ENCODE measurements around the gene ZCCHC3.

The ZCCHC3 gene

DNA sequence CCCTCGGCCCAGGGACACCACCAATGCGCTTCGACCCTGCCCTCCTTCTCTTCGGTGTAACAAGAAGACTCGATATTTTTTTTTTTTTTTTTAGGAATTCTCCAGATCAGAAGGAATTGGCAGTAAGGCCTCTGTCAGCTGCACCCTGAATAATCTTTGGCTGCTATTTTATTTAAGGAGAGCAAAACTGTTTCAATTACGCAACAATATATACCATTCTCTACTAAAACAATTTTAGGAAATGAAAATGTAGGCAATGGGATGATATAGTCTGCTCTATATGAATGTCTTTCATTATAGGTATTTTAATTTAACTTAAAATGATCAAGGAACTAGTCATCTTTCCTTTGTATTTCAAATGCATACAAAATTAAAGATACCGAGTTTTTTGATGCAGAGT is 13.3 kb downstream of the ZCCHC3 start:
- no peaks in the 10 kb centered on the region for H3K36me3 ChIP-seq (ENCODE audit: control insufficient read depth in 5 of 5, insufficient read depth in 5 of 5, low read length in 5 of 5)
- no peaks in the 10 kb centered on the region for H3K9me3 ChIP-seq (ENCODE audit: control insufficient read depth in 5 of 5, low read length in 5 of 5)
- peaks cover 0 to 18% (median 15%) of the 10 kb centered on the region in 5 donors for H3K4me1 ChIP-seq (ENCODE audit: control insufficient read depth in 5 of 5, insufficient read depth in 5 of 5, low read length in 5 of 5)
- H3K9ac ChIP-seq (ENCODE audit: low read length in 5 of 5), result peak overlapping the region in 1 of 5 donors; percentile 4
- H3K4me3 ChIP-seq (ENCODE audit: low read depth in 1 of 5, low read length in 5 of 5), result peak overlapping the region in 3 of 5 donors; percentile 40 to 64 (median 54)
- no peak overlapping the region for H3K27ac ChIP-seq (ENCODE audit: low read depth, low read length)
- no peaks in the 10 kb centered on the region for H3K27me3 ChIP-seq (ENCODE audit: control insufficient read depth in 5 of 5, insufficient read depth in 4 of 5, low read length in 5 of 5)

DNA sequence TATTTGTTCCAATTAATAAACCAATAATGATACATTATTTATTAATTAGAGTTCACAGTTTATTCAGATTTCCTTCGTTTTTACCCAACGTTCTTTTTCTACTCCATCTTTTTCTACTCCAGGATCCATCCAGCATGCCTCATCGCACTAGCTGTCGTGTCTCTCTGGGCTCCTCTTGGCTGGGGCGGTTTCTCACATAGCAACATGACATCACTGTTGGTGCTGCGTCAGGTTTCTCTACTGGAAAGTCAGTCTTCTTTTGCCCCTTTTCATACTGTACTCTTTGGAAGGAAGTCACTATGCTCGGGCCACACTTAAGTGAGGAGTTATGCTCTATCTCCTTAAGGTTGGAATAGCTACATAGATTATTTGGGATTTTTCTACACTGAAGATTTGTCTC is 14.2 kb downstream of the ZCCHC3 start:
- Histone ChIP-seq H3K9ac (ENCODE audit: low read length in 5 of 5) (no peak overlapping the region), H3K4me3 (ENCODE audit: low read depth in 1 of 5, low read length in 5 of 5) (no peak overlapping the region), H3K27ac (ENCODE audit: low read depth, low read length) (no peak overlapping the region), H3K27me3 (ENCODE audit: control insufficient read depth in 5 of 5, insufficient read depth in 4 of 5, low read length in 5 of 5) (no peaks in the 10 kb centered on the region), H3K9me3 (ENCODE audit: control insufficient read depth in 5 of 5, low read length in 5 of 5) (no peaks in the 10 kb centered on the region), H3K4me1 (ENCODE audit: control insufficient read depth in 5 of 5, insufficient read depth in 5 of 5, low read length in 5 of 5) (peaks cover 0 to 18% (median 15%) of the 10 kb centered on the region in 5 donors), H3K36me3 (ENCODE audit: control insufficient read depth in 5 of 5, insufficient read depth in 5 of 5, low read length in 5 of 5) (no peaks in the 10 kb centered on the region)

GRCh38 chr20:312067-312466 is 14.7 kb downstream of the ZCCHC3 start:
- Histone ChIP-seq H3K9ac (ENCODE audit: low read length in 5 of 5) (no peak overlapping the region), H3K27ac (ENCODE audit: low read depth, low read length) (no peak overlapping the region), H3K27me3 (ENCODE audit: control insufficient read depth in 5 of 5, insufficient read depth in 4 of 5, low read length in 5 of 5) (no peaks in the 10 kb centered on the region), H3K4me3 (ENCODE audit: low read depth in 1 of 5, low read length in 5 of 5) (no peak overlapping the region), H3K9me3 (ENCODE audit: control insufficient read depth in 5 of 5, low read length in 5 of 5) (no peaks in the 10 kb centered on the region), H3K36me3 (ENCODE audit: control insufficient read depth in 5 of 5, insufficient read depth in 5 of 5, low read length in 5 of 5) (peaks cover 0 to 1% (median 0%) of the 10 kb centered on the region in 5 donors), H3K4me1 (ENCODE audit: control insufficient read depth in 5 of 5, insufficient read depth in 5 of 5, low read length in 5 of 5) (peaks cover 0 to 18% (median 15%) of the 10 kb centered on the region in 5 donors)

- no peak overlapping the region for H3K9ac ChIP-seq (ENCODE audit: low read length in 5 of 5)
- no peak overlapping the region for H3K4me3 ChIP-seq (ENCODE audit: low read depth in 1 of 5, low read length in 5 of 5)
- no peak overlapping the region for H3K27ac ChIP-seq (ENCODE audit: low read depth, low read length)
- no peaks in the 10 kb centered on the region for H3K27me3 ChIP-seq (ENCODE audit: control insufficient read depth in 5 of 5, insufficient read depth in 4 of 5, low read length in 5 of 5)
- H3K36me3 ChIP-seq (ENCODE audit: control insufficient read depth in 5 of 5, insufficient read depth in 5 of 5, low read length in 5 of 5), result peaks cover 0 to 3% (median 0%) of the 10 kb centered on the region in 5 donors
- peaks cover 0 to 18% (median 15%) of the 10 kb centered on the region in 5 donors for H3K4me1 ChIP-seq (ENCODE audit: control insufficient read depth in 5 of 5, insufficient read depth in 5 of 5, low read length in 5 of 5)
- no peaks in the 10 kb centered on the region for H3K9me3 ChIP-seq (ENCODE audit: control insufficient read depth in 5 of 5, low read length in 5 of 5)
Measured at GRCh38 chr20:312866-313265, 15.5 kb downstream of the ZCCHC3 start.

DNA sequence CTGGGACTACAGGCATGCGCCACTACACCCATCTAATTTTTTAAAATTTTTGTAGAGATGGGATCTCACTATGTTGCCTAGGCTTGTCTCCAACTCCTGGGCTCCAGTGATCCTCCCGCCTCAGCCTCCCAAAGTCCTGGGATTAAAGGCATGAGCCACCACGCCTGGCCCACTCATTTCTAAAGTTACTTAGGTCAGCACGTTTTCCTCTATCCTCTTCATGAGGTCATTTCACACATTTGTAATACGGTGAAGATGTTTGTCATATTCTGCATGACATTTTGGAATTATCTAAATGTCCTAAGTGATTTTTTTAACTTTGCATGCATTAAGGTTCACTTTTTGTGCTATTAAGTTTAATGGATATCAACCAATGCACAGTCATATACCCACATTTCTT is 16.0 kb downstream of the ZCCHC3 start:
- peaks cover 0 to 18% (median 15%) of the 10 kb centered on the region in 5 donors for H3K4me1 ChIP-seq (ENCODE audit: control insufficient read depth in 5 of 5, insufficient read depth in 5 of 5, low read length in 5 of 5)
- no peaks in the 10 kb centered on the region for H3K9me3 ChIP-seq (ENCODE audit: control insufficient read depth in 5 of 5, low read length in 5 of 5)
- H3K36me3 ChIP-seq (ENCODE audit: control insufficient read depth in 5 of 5, insufficient read depth in 5 of 5, low read length in 5 of 5), result peaks cover 0 to 3% (median 0%) of the 10 kb centered on the region in 5 donors
- H3K27me3 ChIP-seq (ENCODE audit: control insufficient read depth in 5 of 5, insufficient read depth in 4 of 5, low read length in 5 of 5), result no peaks in the 10 kb centered on the region
- no peak overlapping the region for H3K27ac ChIP-seq (ENCODE audit: low read depth, low read length)
- H3K4me3 ChIP-seq (ENCODE audit: low read depth in 1 of 5, low read length in 5 of 5), result no peak overlapping the region
- no peak overlapping the region for H3K9ac ChIP-seq (ENCODE audit: low read length in 5 of 5)

DNA sequence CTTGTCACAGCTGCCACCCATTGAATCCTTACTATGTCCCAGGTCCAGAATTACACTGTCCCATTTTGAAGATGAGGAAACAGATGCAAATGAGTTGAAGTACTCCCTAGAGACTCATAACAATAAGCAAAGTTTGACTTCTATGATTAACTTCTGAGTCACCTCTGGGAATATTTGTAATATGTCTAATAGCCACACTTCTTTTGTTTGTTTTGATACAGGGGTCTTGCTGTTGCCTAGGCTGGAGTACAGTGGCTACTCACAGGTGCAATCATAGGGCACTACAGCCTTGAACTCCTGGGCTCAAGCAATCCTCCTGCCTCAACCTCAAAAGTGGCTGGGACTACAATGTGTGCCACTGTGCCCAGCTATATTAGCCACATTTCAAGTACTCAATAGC is 16.6 kb downstream of the ZCCHC3 start:
- no peaks in the 10 kb centered on the region for H3K27me3 ChIP-seq (ENCODE audit: control insufficient read depth in 5 of 5, insufficient read depth in 4 of 5, low read length in 5 of 5)
- no peaks in the 10 kb centered on the region for H3K9me3 ChIP-seq (ENCODE audit: control insufficient read depth in 5 of 5, low read length in 5 of 5)
- H3K4me1 ChIP-seq (ENCODE audit: control insufficient read depth in 5 of 5, insufficient read depth in 5 of 5, low read length in 5 of 5), result peaks cover 0 to 18% (median 15%) of the 10 kb centered on the region in 5 donors
- H3K4me3 ChIP-seq (ENCODE audit: low read depth in 1 of 5, low read length in 5 of 5), result no peak overlapping the region
- peaks cover 0 to 3% (median 0%) of the 10 kb centered on the region in 5 donors for H3K36me3 ChIP-seq (ENCODE audit: control insufficient read depth in 5 of 5, insufficient read depth in 5 of 5, low read length in 5 of 5)
- H3K27ac ChIP-seq (ENCODE audit: low read depth, low read length), result no peak overlapping the region
- no peak overlapping the region for H3K9ac ChIP-seq (ENCODE audit: low read length in 5 of 5)

DNA sequence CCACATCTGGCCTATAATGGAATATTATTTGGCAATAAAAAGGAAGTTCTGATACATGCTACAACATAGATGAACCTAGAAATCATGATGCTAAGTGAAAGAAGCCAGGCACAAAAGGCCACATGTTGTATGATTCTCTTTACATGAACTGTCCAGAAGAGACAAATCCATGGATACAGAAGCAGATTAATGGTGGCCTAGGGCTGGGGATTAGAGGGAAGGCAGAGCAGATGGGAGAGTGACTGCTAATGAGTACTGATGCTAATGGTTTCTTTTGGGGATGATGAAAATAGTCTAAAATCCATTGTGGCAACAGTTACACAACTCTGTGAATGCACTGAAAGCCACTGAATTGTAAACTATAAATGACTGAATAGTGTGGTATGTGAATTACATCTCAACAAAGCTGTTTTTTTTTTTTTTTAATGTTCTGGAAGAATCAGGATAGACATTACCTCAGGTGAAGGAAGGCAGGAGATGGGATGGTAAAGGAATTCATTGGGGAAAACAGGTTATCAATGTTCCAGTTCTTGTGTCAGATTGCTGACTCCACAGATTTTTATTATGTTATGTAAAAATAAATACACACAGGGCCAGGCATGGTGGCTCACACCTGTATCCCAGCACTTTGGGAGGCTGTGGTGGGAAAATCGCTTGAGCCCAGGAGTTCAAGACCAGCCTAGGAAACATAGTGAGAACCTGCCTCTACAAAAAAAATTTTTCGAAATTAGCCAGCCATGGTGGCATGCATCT is 19.1 kb downstream of the ZCCHC3 start:
- H3K4me1 ChIP-seq (ENCODE audit: control insufficient read depth in 5 of 5, insufficient read depth in 5 of 5, low read length in 5 of 5), result no peaks in the 10 kb centered on the region
- peaks cover 0 to 7% (median 0%) of the 10 kb centered on the region in 5 donors for H3K36me3 ChIP-seq (ENCODE audit: control insufficient read depth in 5 of 5, insufficient read depth in 5 of 5, low read length in 5 of 5)
- no peak overlapping the region for H3K27ac ChIP-seq (ENCODE audit: low read depth, low read length)
- peaks cover 0 to 2% (median 0%) of the 10 kb centered on the region in 5 donors for H3K9me3 ChIP-seq (ENCODE audit: control insufficient read depth in 5 of 5, low read length in 5 of 5)
- H3K4me3 ChIP-seq (ENCODE audit: low read depth in 1 of 5, low read length in 5 of 5), result no peak overlapping the region
- peak overlapping the region in 1 of 5 donors; percentile 11 for H3K9ac ChIP-seq (ENCODE audit: low read length in 5 of 5)
- no peaks in the 10 kb centered on the region for H3K27me3 ChIP-seq (ENCODE audit: control insufficient read depth in 5 of 5, insufficient read depth in 4 of 5, low read length in 5 of 5)

DNA sequence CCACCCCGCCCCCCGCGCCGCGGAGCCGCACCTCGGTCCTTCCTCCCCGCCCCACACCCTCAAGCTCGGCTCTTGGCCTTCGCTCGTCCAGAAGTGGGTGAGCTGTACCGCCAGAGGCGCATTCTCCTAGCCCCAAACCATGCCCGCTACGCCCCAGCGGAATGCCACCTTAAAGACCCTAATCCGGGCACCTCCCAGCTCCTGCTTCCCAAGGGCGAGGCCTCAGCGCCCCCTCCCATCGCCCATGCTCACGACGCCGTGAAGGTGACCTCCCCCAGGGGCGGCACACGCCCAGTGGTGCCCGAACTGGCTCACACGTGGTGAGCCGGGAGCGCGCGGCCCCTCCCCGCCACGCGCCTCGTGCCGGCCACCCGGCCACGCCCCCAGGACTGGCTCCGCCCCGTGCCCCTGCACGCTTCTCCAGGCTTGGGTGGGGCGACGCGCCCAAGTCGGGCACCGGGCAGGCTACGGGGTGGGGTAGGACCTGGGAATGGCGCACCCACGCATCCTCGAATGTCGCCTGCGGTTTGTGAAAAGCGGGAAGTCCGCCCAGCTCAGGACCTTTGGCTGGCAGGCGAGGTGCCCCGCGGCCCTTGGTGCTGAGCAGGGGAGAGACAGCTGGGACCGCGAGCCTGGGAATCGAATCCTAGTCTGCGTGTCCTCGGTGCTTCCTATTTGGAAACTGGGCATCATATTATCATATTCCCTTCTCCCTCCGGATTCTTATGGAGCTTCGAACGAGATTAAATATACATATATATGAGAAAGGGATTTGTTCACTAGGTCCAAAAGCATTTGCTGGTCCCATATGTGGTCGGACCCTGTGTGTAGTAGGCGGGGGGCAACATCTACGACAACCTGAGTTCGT is 27.0 kb downstream of the ZCCHC3 start:
- Histone ChIP-seq H3K36me3 (ENCODE audit: control insufficient read depth in 5 of 5, insufficient read depth in 5 of 5, low read length in 5 of 5) (peaks cover 0 to 4% (median 0%) of the 10 kb centered on the region in 5 donors), H3K27me3 (ENCODE audit: control insufficient read depth in 5 of 5, insufficient read depth in 4 of 5, low read length in 5 of 5) (no peaks in the 10 kb centered on the region), H3K9me3 (ENCODE audit: control insufficient read depth in 5 of 5, low read length in 5 of 5) (peaks cover 0 to 2% (median 0%) of the 10 kb centered on the region in 5 donors), H3K27ac (ENCODE audit: low read depth, low read length) (peak overlapping the region; percentile 69), H3K9ac (ENCODE audit: low read length in 5 of 5) (peak overlapping the region in 4 of 5 donors; percentile 63 to 80 (median 72)), H3K4me1 (ENCODE audit: control insufficient read depth in 5 of 5, insufficient read depth in 5 of 5, low read length in 5 of 5) (peaks cover 0 to 32% (median 24%) of the 10 kb centered on the region in 5 donors), H3K4me3 (ENCODE audit: low read depth in 1 of 5, low read length in 5 of 5) (peak overlapping the region; percentile 67 to 87 (median 83))

DNA sequence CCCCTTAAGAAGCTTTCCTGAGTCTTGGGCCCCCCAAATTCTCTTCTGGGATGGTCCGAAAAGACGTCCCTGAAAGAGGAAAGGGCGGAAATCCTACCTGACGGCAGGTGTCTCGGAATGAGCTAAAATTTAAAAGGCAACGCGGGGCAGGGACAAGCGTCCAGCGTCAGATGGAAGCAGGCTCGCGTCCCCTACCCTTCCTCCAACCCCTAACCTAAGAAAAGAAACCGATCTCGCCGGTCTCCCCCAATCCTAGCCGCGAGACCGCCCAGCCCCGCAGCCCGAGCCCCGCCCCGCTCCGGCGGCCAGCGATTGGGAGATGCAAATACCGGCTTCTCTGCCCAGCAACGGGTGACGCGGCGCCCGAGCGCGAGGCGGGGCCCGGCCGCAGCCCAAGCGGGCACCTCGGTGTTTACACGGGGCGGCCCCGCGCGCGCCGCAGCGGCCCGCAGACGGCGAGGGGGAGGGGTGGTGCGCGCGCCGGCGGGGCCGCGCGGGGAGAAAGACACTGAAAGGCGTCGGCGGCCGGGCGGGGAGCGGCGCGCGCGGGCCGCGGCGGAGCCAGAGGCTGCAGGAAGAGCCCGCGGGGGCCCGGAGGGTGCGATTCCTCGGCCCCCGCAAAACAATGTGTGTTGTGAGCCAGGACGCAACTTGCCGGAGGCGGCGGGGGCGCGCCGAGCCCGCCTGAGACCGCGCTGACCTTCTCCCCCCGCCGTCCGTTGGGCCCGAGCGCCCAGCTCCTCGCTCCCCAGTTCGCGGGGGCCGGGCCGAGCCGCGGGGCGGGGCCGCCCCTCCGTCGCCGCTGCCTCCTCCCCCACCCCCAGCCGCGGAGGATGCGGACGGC is 27.9 kb downstream of the ZCCHC3 start, which contains the start of gene SOX12:
Gene SOX12, plus strand, starts transcription at position 508 of the 844 bp plus-strand sequence. CDS start 373 bp downstream, outside the sequence.
- peaks cover 0 to 3% (median 0%) of the 10 kb centered on the region in 5 donors for H3K36me3 ChIP-seq (ENCODE audit: control insufficient read depth in 5 of 5, insufficient read depth in 5 of 5, low read length in 5 of 5)
- peak within 1 kb of the TSS; percentile 67 to 87 (median 83) for H3K4me3 ChIP-seq (ENCODE audit: low read depth in 1 of 5, low read length in 5 of 5)
- H3K4me1 ChIP-seq (ENCODE audit: control insufficient read depth in 5 of 5, insufficient read depth in 5 of 5, low read length in 5 of 5), result peaks cover 0 to 34% (median 27%) of the 10 kb centered on the region in 5 donors
- no peaks in the 10 kb centered on the region for H3K27me3 ChIP-seq (ENCODE audit: control insufficient read depth in 5 of 5, insufficient read depth in 4 of 5, low read length in 5 of 5)
- peak within 1 kb of the TSS; percentile 69 for H3K27ac ChIP-seq (ENCODE audit: low read depth, low read length)
- peaks cover 0 to 2% (median 0%) of the 10 kb centered on the region in 5 donors for H3K9me3 ChIP-seq (ENCODE audit: control insufficient read depth in 5 of 5, low read length in 5 of 5)
- peak within 1 kb of the TSS in 4 of 5 donors; percentile 63 to 80 (median 72) for H3K9ac ChIP-seq (ENCODE audit: low read length in 5 of 5)

Data from subcutaneous abdominal adipose tissue (tissue), 5 donors.